Effector CD8-positive, alpha-beta T cell (primary cell): Measurements from ENCODE around the gene APRT.

Experiments used
- DNase-seq: peaks from one replicate; lab custom pipeline; 2025; lab: John Stamatoyannopoulos, UW
- total RNA-seq, 4 experiments: gene quantifications; one replicate each; lab custom pipeline; 2026; lab: John Stamatoyannopoulos, UW

Gene APRT, protein sequence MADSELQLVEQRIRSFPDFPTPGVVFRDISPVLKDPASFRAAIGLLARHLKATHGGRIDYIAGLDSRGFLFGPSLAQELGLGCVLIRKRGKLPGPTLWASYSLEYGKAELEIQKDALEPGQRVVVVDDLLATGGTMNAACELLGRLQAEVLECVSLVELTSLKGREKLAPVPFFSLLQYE
- total RNA-seq = 94.2 to 198 (median 101) reads per million in 4 experiments

DNA sequence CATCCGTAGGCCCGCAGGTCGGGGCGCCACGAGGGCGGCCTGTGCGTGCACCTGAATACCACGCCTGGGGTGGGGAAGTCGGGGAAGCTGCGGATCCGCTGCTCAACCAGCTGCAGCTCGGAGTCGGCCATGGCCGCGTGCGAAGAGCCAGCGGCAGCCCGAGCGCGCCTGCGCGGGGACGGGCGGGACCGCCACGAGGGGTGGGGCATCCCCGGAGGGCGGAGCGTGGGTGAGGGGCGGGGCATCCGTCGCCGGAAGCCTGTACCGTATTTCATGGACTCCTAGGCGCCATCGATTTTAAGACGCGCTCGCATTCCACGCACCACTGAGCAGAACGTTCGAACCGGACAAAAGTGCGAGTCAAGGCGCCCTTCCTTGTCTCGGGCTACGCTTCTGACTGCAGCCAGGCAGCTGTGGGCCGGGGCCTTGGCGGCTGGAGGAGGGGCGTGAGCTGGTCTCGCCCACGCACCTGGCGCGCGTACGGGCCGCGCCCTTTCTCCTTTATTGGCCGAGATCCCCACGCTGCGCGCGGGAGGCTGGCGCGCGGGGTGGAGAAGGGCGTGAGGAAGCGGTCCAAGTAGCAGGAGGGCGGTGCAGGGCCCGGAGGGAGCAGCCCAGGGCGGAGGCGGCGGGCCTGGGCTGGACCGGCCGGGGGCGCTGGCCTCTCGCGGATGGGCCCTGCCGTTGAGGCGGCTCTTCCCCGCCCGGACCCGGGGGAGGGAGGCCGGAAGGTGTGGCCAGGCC lies at the start of gene APRT:
Gene APRT, minus strand, starts transcription at position 160 of the 744 bp plus-strand sequence. Its CDS starts 29 bp downstream, at position 131.
- peak; percentile 93 for DNase-seq

DNA sequence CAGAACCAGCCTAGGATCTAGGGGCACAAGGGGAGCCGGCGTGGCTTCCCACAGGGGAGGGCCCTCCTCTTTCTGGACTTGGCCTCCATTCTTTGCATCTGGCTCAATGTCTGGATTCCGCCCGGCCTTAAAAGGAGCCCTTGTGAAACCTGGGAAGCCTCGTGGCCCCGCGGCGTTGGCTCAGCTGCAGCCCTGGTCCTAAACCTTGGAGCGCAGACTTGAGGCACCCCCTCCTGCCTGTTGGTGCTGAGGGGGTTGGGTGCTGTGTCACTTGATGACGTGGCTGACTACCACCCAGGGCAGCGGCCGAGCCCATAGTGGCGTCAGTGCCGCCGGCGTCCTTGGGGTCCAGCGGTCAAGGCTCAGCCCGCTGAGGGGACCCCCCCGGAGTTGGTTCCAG lies 49.6 kb upstream of the APRT start:
- no peak for DNase-seq

DNA sequence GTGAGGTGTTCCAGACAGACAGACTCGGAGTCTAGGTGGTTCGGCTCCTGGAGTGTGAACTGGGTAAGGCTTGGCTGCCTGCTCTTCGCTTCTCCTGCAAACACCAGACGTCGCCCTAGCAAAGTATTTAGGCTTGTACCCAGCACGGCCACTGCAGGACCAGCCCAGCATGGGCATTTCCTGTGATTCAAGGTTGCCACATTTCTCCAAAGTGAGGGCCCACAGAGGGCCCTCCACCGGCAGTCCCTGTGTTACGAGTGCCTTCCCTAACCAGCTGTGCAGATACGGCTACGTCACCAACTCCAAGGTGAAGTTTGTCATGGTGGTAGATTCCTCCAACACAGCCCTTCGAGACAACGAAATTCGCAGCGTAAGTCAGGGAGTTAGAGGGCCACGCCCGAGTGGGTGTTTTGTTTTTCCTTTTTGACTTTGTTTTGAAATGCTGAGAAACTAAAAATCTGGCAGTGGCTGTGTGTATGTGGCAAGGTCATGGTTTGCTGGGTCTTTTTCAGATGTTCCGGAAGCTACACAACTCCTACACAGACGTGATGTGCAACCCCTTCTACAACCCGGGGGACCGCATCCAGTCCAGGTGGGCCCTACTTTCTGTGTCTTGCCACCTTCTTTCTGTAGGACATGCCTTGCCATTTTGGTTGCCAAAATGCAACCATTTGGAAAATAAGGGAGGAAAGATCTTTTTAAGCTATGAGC lies 47.8 kb upstream of the APRT start:
- no peak for DNase-seq

DNA sequence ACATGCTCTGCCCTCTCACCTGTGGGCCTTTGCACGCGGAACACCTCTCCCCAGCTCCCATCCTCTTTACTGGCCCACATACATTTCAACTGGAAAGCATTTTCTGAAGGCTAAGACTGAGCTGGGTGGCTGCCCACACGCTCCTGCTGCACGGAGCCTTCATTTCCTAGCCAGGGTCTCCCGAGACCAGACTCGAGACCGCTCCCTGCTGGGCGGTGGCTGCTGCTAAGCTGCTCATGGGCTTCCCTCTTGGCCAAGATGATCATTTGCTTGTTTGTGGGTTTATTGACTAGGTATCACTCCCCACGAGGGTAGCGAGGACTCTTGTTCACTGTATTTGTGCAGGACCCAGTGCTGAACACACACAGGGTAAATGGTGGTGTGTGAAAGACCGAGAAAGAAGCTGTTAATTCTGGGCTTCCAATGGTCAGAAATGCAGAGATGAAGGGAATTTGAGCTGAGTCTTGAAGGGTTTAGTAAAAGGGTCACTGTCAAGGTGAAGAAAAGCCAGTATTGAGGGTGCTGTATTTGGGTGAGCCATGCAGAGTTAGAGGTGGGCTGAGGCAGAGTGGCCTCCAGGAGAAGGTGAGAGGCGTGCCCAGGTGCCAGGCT lies 46.1 kb upstream of the APRT start:
- DNase-seq = peak; percentile 45

DNA sequence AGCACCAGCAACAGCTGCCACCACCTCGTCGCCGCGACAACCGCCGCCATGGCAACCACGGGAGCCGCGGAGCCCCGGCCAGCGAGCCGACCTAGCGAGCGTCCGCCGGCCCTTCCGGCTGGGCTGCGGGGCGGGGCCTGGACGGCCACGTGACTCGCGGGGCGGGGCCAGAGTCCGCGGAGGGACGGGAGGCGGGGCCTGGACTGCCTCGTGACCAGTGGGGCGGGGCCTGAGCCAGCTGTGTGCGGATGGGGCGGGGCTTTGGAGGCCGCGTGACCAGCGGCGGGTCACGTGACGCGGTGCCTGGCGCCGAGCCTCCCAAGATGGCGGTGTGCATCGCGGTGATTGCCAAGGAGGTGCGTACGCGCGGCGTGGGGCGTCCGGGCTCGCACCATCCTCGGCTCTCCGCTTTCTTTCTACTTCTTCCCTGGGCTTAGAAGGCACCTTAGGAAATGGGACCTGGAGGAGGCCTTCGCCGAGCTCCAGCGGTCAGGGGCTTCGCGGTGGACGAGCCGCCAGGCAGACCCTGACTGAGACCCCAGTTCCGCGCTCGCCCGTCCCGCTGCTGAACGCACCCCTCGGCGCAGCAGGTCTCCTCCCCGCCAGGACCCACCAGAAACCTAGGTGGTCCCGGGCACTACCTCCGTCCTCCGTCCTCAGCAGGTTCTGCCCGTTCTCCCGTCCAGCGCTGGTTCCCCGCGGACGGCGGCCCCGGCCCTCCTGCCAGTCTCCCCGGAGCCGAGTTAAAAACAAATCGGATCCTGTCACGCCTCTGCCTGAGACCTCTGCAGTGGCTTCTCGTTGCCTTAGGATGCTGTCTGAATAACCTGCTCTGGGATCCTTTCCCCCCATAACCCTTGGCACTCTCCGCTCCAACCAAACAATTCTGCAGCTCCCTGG lies 45.4 kb upstream of the APRT start, which contains the start of the genes GALNS and TRAPPC2L:
Gene GALNS, minus strand, starts transcription at position 120 of the 900 bp plus-strand sequence. Its CDS starts 70 bp downstream, at position 50.
Gene TRAPPC2L, plus strand, starts transcription at position 300 of the 900 bp plus-strand sequence. Its CDS starts 24 bp downstream, at position 324.
- DNase-seq = peak; percentile 98

DNA sequence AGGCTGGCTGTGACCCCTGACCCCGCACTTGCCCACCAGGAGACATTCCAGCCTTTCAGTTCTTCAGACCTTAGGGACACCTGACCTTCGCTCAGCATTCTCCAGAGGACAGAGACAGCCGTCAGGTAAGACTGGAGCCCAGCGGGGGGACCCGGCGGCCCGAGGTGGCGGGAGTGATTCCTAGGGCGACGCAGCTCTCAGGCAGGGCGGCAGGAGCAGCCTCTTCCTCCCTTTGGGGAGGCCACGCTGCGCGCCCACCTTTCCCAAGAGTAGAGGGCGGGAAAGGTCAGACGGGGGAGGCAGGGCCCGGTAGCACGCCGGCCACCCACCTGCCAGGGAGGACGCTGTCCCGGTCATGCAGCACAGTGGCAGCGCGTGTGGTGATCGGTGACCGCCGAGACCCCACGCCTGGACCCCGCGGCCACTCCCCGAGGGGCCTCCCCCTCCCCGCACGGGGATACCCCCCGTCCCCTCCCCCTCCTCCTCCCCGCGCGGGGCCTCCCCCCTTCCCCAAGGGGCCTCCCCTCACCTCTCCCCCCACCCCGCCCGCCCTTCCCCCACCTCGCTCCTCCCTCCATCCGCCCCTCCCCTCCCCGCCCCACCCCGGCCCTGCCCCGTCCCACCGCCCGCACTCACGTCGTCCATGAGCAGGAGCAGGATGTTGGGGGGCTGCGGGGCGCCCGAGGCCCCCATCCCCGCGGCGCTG lies 44.5 kb upstream of the APRT start:
- peak; percentile 29 for DNase-seq

DNA sequence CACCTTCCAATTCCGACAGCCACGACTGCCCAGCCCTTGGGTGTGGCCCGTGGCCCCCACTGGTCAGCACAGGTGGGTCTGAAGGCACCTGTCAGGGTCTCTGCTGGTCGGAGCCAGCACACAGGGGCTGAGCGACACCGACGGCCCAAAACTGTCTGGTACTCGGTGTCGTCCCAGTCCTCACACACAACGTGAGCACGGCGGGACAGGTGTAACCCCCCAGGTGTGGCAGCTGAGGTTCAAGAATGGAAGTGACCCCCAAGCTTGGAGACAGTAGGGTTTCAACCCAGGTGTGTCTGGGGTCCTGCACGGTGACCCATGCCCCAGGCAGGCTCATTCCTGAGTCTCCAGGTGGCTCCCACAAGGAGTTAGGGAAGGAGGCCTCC lies 44.0 kb upstream of the APRT start:
- DNase-seq = peak; percentile 4

DNA sequence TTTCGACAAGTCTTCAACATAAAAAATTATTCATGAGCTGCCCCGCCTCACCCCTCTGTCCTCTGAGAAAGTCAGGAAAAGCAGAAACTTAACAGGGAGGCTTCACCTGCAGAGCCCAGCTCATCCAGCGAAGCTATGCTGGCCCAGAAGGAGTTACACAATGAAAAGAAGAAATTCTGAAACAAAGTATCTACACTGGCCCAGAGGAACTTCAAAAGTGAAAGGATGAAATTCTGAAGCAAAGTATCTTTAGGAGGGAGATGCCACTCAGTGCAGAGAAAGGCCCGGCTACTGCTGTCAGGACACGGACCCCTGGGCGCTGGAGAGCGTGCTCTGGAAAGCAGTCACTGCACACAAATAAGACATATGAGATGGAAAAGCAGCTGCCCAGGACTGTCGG lies 43.4 kb upstream of the APRT start:
- DNase-seq = no peak

DNA sequence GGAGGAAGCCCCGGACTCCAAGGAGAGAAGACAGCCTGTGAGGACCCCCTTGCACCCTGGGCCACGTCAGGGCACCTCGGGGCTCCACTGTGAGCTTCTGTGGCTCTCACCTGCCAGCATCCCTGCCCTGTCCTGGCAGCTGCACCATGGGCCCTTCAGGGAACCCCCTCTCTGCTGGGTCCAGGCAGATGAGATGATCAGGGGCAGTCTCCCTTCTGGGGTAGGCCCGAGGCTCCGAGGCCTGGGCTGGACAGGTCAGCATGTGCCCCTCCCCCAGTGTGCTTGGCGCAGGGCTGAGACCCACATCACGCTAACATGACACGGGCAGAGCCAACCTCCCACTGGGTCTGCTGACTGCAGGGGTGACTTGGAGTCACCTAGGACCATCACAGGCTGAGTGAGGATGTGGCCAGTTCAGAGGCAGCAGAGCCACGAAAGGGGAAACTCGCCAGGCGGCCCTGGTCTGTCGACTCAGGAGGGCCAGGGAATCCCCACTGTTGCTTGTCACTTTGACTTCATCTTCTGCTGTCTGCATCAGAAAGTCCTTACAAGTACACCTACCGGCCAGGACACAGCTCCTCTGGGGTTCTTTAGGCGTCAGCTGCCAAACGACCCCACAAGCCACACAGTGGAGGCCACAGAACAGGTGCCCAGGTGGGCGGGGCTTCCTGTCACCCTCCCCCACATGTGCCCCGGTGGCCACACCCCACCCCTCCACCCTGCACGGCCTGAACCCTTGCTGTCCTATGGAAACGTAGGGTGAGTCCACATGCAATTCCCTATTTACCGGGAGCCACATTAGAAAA lies 42.8 kb upstream of the APRT start:
- peak; percentile 29 for DNase-seq

DNA sequence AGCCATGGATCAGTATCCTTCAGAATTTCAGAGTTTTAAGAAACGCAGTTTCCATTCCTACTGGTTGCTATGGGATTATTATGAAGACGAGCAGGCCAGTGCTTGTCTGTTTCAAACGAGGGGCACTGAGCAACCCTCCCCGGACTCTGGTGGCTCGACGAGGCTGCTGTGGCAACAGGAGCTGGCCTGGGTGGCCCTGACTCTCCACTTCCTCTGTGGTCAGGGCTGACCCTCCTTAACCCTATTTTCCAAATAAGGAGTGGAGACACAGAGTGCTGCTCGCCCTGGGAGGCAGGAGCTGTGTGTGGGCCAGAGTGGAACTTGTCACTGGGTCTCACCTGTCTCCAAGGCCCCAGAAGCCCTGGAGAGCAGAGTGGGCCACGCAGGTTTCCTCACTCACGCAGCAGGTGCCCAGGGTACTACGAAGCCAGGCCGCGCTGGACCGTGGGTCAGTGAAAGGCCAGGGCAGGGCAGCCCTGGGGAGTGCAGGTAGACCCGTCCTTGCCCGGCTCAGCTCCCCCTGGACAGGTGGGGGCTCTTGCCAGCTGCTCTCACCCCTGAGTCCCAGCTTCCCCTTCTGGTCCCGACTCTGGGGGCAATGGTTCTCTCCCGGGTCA lies 41.7 kb upstream of the APRT start:
- DNase-seq = no peak

DNA sequence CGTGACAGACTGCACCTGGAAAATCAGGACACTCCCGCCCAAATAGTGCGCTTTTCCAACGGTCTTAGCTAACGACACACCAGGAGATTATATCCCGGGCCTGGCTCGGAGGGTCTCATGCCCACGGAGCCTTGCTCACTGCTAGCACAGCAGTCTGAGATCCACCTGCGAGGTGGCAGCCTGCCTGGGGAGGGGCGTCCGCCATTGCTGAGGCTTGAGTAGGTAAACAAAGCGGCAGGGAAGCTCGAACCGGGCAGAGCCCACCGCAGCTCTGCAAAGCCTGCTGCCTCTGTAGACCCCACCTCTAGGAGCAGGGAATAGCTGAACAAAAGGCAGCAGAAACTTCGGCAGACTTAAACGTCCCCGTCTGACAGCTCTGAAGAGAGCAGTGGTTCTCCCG lies 39.9 kb upstream of the APRT start:
- DNase-seq = no peak

DNA sequence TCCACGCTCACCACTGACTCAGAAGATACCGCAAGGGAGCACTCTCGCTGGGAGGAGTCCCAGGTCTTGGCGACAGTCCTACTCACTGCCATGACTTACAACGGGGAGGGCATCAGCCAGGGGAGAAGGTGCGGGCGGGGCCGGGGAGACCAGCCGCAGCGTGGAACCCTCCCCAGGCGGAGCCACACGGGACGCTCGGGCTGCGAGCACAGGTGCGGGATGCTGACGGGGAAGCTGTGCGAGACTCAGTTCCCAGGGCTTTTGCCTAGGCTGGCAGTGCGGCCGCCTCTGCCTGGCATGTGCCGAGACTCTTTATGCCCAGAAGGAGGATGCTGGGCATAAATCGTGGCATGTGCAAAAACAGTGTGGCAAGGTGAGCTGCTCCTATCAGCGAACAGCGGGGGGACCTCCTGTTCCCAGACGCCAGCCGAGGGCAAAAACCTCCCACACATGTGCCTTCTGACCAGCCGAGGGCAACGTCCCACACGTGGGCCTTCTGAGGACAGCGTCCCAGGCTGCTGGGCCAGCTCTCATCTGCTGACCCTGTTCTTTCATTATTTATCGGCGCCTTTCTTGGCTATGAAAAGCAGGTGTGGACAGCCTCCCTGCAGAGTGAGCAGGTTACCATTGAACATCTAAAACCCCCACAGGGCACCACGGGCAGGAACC lies 38.9 kb upstream of the APRT start:
- DNase-seq = no peak

DNA sequence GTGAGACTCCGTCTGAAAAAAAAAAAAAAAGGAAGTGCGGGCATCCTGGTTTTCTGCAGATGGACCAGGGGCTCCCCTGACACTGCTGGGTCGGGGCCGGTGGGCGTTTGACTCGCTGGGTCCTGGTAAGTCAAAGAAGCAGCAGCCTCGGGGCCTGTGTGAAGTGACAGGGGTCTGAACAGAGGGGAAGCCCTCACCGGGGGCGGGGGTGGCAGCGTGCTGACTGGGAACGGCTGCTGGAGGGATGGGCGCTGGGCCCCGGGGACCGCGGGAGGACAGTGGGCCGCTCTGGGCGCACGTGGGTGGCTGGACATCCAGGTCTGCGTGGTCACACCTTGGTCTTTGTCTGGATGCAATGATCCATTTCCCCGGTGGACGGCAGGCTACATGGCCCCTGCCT lies 36.8 kb upstream of the APRT start:
- no peak for DNase-seq

DNA sequence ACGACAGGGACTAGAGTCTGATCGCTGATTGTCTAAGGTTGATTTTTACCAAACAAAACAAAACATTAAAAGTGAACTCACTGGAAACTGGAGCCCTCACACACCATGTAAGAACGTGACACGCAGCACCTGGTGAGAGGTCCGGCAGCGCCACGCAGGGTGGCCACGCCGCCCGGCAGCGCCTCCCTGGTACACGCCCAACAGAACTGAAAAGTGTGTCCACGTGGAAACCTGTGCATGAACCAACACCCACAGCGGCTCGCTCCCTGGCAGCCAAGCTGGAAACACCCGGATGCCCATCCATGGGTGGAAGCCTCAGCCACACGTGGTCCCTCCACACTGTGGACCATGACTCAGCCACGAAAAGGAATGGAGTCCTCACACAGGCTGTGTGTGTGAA lies 35.9 kb upstream of the APRT start:
- no peak for DNase-seq

DNA sequence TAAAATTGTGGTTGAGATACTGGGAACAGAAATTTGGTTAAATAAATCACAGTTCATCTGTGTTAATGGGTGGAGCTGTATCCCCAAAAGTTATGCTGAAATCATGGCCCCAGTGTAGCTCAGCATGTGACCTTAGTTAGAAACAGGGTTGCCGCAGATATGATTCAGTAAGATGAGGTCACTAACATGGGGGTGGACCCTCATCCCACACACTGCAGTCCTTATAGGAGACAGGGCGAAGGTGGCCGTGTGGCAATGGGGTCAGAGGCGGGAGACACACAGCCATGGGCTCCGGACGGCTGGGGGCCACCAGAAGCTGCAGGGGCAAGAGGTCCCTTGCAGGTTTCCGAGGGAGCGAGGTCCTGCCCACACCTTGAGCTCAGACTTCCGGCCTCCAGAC lies 34.4 kb upstream of the APRT start:
- DNase-seq = no peak

DNA sequence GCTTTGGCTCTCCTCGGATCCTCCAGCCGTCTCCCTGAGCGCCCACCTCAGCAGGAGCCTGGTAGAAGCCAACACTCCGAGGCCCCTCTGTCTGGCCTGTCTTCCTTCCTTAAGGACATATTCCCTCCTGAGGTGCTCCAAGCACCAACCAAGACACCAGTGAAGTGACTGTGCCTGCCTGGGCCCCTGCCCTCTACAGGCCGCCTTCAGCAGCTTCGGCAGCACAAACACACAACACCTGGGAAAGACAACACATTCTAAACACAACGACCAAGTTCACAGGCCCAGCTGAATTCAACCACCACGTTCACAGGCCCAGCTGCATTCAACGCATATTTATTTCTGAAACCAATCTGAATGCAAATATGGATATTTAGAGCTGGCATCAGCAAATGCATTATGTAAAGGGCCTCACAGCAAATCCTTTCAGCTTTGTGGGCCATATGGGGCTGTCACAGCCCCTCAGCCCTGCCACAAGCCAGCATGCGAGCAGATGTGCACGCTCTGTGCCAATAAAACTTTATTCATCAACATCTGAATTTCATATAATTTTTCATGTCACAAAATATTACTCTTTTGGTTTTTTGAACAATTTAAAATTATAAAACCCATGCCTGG lies 32.8 kb upstream of the APRT start:
- DNase-seq = no peak

DNA sequence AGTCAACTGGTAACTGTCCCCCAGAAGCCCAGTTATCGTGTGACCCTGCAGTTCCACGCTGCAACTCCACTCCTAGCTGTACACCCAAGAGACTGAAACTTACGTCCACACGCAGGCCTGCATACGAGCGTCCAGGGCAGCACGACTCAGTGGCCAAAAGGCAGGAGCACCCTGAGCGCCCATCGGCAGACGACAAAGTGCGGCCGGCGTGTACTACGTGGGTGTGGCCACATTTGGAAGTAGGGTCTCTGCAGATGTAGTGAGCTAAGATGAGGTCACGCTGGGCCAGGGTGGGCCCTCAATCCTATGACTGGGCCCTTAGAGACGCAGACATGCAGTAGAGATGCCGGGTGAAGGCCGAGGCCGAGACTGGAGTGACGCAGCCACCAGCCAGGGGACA lies 31.5 kb upstream of the APRT start:
- DNase-seq = no peak

DNA sequence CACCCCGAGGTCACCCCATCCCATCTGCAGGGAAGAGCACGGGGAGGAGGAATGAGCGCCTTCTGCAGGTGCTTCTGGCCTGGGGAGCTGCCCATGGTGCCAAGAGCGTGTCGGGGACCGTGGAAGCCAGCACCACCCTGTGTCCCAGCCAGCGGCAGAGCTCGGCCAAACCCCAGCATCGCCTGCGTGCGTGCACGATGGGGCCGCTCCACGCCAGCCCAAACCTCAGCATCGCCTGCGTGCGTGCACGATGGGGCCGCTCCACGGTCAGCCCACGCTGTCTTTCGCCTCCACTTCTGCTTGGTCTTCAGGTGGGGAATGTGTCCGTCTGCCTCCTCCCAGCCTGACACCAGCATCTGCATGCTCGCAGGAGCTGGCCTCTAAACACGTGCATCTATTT lies 31.1 kb upstream of the APRT start:
- DNase-seq = no peak
